Stimulated activated naive CD4-positive, alpha-beta T cell (primary cell): ENCODE data around the gene SCFD2.

Source experiments
- DNase-seq, 6 experiments: peaks; one replicate each; lab custom pipeline; 2025; lab: John Stamatoyannopoulos, UW

The SCFD2 gene

DNA sequence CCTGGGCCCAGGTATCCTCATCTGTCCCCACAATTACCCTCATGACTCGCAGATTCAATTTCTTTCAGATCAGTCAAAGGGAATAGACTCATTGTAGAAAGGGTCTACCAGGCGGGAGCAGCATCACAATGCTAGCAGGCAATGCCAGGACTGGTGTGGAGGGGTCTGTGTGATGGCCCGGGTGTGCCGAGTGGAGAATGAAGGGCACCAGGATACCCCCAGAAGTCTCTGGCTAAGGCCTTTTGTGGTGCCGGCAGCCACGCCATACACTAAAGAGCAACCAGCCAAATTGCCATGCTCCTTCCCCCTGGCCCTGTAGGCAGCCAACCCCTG is 541.6 kb downstream of the SCFD2 start:
- no peak for DNase-seq

DNA sequence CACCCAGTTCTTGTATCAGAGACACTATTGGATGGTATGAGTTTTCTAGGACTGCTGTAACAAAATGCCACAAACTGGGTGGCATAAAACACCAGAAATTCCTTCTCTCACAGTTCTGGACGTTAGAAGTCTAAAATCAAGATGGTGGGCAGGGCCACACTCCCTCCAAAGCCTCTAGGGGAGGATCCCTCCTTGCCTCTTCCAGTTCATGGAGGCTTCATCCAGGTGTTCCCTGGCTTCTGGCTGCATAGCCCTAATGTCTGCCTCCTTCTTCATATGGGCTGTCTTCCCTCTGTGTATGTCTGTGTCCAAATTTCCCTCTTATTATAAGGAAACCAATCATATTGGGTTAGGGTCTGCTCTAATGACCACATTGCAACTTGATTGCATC is 542.2 kb downstream of the SCFD2 start:
- no peak for DNase-seq
